GM18519 (cell line): ENCODE results near the gene EVC.
A peak's percentile ranks its signal among the peaks of the same experiment; 100 is the strongest.

Experiments
- ATAC-seq: cut with Tn5 transposase; IDR thresholded peaks from one replicate; pipeline ENCODE4 v1.9.1; 2021; ENCODE audit warnings: mild to moderate bottlenecking, moderate library complexity; ENCODE audit not compliant: unreplicated experiment, low FRiP score

The EVC gene

DNA sequence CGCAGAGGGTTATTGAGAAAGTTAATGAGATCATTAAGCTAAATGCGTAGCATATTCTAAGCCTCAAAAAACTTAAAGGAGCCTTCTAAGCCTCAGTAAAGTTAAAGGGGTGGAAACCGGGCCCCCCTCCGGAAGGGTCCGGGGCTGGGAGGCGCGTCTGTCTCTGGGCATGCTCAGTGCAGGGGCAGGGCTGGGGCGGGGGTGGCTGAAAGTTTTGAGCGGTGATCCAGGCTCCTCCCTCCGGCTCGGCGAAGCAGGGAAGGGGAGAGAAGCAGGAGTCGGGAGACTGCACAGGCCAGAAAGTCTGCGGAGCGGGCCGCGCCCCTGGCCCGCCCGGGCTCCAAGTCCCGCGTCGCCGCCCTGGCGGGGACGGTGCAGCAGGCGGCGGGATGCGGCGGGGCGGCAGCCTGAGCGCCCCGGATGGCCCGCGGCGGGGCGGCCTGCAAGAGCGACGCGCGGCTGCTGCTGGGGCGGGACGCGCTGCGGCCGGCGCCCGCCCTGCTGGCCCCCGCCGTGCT, at the start of gene EVC:
Gene EVC (plus strand): TSS at position 241 of the 518 bp plus-strand sequence. CDS start 180 bp downstream, at position 421.
- peak; percentile 27 for ATAC-seq

DNA sequence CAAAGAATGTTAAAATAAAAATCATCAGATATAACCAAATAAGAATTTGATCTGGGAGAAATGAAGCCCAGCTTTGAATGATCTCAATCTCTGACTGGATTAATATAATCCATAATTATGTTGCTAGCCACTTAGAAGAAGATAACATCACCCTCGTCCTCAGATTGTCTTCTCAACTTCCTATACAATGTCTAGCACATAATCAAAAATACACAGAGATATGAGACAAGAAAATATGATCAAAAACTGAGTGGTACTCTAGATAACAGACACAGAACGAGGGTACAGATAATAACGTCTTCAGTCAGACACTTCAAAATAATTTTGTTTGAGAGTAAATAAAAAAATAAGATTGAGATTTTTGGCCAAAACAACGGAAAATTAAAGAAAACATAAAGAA, 49.8 kb upstream of the EVC start:
- ATAC-seq = no peak

DNA sequence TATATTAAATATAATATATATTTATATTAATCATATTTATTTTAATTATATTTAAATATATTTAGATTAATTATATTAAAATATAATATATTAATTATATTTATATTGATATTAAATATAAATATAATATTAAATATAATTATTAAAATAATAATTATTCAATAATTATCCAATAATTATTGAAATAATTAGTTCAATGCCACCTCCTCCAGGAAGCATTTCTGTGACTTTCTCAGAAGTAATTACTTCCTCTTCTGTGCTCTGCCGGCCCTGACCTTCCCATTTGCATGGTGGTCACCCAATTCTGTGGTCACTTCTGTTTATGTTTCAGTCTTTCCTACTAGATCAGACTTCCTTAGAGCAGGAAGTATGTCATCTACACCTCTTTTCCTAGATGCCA, 48.4 kb upstream of the EVC start:
- no peak for ATAC-seq

DNA sequence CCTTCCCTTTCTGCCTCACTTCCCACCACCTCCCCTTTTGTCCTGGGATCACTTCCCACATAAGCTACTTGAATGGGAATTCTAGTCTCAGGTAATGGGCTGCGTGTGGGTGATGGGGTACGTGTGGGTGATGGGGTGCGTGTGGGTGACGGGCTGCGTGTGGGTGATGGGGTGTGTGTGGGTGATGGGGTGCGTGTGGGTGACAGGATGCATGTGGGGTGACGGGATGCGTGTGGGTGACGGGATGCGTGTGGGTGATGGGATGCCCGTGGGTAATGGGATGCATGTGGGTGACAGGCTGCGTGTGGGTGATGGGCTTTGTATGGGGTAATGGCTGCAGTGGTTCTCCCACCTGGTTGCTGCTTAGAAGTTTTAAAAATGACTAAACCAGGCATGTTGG, 46.2 kb upstream of the EVC start:
- ATAC-seq = no peak

DNA sequence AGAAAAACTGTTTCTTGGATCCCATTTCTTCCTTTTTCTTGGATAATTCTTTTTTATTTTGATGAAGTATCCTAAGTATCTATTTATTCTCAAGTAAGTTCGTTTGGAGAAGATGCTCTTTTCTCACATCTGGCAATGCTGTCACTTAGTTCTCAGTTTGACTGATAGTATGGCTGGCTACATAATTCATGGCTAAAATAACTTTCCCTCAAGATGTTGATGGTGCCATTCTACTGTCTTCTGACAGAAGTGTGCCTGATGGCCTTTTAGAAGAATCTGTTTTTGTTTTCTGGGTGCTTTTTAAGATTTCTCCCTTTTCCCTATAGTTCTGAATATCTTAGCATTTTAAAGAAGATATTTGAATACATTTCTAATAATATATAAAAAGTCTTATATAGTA, 44.3 kb upstream of the EVC start:
- ATAC-seq = no peak

DNA sequence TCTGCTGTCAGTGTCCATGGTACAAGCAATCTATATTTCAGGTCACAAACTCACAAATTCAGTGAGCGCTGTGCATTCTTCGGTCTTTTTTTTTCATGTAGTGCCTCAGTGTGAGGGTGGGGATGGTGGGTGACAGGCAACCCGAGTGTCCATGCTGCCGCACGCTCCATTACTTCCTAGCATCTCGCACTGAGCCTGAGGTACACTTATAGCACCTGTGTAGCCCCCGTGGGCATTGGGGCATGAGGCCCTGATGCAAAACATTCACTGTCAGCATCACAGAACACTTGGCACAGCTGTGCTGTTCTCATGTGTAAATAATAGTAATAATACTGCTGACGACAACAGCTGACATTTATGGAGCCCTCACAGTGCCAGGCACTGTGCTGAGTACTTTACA, 34.2 kb upstream of the EVC start:
- no peak for ATAC-seq

DNA sequence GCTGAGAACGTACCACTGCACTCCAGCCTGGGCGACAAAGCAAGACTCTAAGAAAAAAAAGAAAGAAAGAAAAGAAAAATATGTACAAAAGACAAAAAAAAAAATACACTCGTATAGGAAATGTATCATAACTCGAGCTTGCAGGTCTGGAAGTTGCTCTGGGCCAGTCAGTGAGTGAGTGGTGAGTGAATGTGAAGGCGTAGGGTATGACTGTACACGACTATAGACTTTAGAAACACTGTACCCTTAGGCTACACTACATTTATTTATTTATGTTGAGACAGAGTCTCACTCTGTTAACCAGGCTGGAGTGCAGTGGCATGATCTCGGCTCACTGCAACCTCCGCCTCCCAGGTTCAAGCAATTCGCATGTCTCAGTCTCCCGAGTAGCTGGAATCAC, 32.0 kb upstream of the EVC start:
- ATAC-seq = no peak

DNA sequence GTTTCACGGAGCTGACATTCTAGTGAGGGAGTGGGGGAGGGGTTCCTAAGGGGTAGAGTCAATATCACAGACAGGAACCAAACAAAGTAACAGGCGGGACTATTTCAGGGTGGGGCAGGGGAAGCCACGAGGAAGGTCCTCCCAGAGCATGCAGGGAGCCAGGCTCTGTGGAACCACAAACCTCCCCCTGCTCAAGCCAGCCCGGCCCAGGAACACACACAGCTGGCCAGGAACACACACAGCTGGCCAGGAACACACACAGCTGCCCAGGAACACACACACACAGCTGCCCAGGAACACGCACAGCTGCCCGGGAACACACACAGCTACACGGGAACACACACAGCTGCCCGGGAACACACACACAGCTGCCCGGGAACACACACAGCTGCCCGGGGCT, 27.4 kb upstream of the EVC start:
- no peak for ATAC-seq

DNA sequence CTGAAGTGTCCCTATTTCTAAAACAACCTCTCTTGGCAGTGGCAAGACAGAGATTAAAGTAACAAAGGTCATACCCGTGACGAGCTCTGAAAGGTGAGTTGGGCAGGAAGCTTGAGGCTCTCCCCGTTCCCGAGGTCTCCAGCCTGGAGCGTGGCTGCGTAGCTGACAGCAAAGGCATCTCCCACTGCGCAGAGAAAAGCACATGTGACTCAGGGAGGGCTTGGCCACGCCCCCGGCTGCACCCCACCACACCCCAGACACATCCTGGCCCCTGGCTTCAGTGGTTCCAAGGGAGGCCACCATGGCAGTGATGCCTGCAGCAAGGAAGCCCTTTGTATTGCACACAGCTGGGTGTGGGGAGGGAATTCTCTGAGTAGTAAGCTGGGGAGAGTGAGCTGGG, 25.7 kb upstream of the EVC start:
- ATAC-seq = no peak

DNA sequence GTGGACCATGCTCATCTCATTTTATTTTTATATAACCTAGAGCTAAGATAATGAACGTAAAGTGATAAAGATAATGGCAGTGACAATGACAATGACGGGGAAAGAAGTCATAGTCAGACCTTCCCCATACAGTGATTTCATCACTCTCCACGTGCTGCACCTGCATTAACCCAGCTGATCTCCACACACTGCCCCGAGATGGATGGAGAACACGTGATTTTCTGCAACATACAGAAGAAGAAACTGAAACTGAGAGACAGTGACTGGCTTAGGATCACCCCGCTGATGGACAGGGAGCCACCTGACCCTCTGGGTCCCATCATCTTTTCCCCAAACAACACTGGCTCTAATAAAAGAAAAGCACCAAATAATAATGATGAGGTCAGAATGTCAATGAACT, 24.7 kb upstream of the EVC start:
- ATAC-seq = no peak

DNA sequence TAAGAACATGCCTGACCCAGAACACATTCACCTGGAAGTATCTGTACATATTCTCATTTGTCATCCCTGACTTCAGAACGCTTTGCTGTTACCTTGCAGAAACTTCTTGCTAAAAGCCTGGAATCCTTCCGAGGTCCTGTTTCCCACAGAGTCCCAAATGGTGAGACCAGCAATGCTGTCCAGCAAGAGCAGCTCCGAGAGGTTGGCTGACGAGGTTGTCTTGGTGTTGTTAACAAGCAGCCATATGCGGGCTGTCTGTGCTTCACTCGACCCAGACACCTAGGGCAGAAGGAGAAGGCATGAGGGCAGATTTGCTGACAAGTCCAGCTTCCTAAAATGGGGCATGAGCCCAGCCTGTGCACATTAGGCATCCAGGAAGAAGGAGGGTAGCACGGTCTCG, 21.9 kb upstream of the EVC start:
- ATAC-seq = no peak

DNA sequence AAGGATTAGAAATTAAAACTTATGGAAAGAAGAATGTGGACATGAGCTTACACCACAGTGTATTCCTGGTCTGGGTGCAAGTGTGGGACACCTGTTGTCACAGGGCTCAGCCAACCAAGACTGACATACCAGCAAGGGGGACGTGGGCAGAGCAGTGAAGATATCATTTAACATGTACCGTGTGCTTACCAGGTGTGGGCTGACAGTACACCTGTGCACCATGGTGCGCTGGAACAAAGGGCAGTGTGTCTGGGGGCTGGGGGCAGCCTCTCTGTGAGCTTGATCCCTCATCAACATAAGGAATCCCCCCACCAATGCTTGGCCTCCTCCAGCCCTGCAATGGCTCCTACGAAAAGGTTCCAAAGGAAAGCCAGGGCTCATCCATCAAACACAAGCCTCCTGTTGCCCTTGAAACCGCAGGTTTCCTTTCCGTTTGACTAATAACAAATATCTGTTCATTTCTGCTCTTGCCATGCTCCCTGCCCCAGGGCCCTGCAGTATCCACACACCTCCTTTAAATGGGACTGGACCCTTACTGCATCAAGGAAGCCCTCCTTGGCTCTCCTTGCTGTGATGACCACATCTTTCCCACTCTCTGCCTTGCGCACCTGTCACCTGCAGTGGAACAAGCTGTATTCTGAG, 19.4 kb upstream of the EVC start:
- no peak for ATAC-seq

DNA sequence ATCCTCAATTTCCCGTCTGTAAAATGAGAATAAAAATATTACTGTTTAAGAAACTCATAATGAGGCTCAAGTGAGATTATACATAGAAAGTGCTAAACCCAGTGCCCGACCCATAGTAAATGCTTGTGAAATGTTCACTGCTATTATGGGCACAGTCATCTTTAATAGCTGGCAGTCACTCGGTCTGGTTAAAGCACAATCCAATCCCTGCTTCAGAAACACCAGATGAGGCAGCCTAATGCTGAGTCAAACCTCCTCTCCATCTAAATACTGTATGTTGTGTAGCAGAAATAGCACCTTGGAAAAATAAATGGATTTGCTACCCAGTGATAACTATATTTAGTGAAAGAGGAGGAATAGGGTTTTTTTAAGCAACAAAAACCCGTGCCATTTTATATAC, 17.1 kb upstream of the EVC start:
- no peak for ATAC-seq

DNA sequence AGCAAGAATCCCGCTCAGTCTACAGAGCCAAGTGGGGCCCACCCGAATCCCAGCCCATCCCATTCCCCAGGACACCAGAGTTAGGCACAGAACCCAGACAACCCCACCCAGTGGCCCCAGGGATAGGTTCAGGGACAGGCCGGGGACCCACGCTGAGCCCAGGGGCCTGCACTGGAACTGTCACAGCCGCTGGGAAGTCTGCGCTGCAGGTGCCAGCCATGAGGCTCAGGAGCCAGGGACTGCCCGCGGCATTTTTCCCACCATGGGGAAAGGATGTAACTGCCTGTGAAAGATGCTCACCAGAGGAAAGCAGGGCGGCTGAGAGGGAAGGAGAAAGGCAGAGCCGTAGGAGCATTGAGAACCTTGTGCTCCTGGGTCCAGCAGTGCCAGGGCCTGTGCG, 14.7 kb upstream of the EVC start:
- ATAC-seq = no peak

DNA sequence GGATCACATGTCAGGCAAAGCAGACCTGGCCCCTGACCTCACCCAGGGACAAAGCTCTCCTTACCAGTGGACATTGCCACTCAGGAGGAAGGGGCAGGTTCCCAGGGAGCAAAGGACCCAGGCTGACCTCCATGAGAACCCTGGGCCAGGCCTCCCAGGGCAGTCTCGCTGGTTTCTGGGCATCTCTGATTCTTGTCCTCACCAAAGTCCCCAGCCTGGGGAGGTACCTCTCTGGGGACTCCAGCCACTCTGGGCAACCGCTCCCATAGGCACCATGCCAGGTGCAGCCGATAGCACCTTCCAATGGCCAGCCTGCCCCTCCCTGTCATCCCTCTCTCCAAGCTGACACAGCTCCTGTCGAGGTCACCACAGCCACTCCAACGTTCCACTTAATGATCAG, 10.5 kb upstream of the EVC start:
- ATAC-seq = no peak

DNA sequence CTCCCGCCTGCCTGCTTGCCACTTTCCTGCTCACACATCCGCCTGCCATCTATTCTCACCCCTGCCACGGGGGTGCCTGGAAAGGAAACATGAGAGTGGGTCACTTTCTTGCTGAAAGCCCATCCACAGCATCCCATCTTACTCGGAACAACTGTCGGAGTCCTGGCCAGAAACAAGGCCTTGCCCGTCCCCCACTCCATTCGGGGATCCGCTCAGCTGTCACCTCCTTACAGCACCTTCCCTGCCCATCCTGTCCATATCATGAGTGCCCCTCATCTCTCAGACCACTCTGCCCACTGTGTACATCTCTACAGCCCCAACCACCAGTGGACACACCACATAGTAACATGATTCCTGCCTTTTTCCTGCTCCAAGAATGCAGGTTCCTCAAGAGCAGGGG, 9.0 kb upstream of the EVC start:
- ATAC-seq = no peak

DNA sequence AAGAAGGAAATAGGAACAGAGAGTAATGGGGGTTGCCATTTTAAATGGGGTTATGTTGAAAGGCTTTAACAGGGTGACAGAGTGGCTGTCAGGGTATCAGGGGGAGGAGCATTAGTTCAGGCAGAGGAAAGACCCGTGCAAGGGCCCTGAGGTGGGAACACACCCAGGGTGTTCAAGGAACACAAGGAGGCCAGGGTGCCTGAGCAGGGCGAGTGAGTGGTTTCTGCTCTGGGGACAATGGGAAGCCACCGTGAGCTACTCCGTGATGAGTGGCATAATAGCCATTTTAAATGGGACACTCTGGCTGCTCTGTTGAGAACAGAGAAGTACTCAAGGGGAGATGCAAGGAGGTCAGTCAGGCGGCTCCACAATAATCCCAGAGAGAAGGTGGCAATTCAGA, 7.2 kb upstream of the EVC start:
- no peak for ATAC-seq

DNA sequence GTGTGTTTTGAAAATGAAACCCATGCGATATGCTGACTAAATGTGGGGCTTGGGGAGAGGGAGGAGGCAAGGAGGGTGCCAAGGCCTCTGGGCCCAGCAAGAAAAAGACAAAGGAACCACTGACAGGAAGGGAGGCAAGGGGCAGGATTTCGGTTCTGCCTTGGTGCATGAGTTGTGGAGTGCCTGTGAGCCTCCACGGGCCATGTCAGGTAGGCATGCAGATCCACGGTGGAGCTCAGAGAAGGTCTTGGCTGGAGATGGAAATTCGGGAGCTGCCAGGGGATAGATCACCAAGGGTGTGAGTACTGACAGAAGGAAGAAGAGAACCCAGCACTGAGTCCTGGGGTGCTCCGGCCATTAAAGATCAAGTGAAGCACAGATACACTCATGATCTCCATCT, 6.7 kb upstream of the EVC start:
- no peak for ATAC-seq

DNA sequence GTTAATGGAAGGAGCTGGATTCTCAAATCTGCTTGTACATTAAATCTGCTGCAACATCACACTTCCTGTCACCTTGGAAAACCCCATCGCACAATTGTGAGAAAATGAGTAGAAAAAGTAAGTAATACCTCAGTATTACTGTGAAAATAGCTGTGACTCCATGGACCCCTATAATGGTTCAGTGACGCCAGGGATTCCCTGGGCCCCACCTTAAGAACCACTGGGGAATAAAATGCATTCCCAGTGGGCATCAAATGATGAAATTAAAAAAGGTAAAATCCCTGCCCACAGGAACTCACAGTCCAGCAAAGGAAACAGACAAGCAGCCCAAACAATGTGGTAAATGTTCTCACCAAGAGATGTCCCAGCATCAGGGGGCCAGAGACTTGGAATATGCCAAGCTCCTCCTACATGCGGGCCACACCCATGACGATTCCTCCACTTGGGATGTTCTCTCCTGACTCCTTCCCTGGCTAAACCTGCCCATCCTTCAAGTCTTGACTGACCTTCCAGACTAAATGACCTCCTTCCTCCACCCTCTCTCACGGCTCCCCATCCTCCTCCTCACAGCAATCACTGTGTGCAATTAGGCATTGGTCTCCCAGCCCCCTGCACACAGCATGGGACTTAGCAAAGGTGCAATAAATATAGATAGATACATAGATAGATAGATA, 5.2 kb upstream of the EVC start:
- no peak for ATAC-seq

DNA sequence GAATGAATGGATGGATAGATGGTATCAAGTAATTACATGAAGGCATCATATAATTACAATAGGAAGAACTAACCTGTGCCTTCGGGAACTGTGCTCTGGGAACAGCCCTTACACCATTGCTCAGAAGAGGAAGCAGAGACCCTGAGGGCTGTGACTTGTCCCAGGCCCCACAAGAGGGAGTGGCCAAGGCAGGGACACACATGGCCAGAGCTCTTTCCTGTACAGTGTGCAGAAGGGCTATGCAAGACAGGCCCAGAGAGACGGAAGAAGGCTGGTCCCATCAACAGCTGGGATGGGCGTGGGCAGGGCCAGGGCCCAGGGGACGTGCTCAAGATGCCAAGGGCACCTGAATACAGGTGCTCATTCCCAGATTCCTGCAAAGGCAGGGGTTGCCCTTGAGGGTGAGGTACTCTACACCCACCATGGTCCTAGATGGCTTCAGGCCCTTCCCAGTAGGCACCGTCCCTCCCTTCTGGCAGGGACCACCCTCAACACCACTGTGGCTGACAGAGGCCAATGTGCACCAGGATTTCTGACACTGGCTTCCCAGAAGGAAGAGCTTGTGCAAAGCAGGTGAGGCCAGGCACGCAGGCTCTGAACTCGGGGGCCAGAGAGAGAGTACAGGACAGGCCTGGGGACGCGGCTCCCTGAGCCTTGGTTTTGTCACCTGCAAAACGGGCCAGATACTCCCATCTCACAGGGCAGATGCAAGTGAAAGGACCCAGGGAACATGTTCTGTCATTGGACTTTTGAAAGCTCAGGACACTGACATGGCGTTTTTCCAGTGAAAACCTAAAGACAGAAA, 4.3 kb upstream of the EVC start:
- ATAC-seq = no peak

DNA sequence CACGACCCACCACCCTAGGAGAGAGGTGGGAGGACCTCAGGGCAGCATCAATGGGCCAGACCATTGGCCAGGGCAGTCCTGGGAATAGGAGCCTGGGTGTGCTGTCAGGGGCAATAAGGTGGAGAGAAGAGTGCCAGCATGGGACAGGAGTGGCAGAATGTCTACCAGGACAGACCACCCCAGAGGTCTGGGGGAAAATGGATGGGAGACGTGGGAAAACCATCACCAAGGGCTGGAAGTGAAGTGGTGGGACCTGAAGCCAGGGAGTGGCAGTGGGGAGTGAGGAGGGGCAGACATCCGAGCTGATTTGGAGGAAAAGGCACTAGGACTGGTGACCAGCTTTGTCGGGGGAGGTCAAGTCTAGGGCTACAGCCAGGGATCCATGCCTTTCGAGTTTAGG, 3.6 kb upstream of the EVC start:
- ATAC-seq = no peak
